ENCODE results near the gene PLA2G6. TPM values are rescaled to one million over a fixed set of nuclear protein-coding genes. Genes with fewer than 3 reads are reported as not detected.

Gene PLA2G6
- total and polyA plus RNA-seq, 2 of the 8 experiments (the other 6 are each of a cell fraction or from before 2014, with no cell fraction given): 13.2 to 21.0 TPM

DNA sequence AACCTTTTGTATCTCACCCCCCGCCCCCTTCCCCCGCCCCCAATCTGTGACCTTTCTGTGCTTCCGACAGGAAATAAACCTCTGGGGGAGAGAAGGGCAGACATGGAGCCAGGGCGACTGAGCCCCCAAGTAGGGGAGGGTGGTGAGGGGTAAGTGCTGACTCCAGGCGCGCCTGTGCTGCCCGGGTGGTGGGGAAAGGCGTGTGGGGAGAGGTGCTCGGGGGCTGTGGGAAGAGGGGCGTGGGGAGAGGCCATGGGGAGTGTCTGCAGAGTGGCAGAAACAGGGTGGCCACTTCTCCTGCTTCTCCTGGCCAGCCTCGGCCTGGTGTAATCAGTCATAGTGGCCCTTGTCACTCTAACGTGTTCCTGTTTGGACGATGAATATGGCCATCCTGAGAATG lies 105.7 kb downstream of the PLA2G6 start:
- Histone ChIP-seq H3K36me3 (ENCODE audit: control insufficient read depth in 2 of 4, insufficient read depth in 4 of 4, low read length in 3 of 4) (peaks cover 3 to 13% (median 3%) of the 10 kb centered on the region in 4 experiments; a peak in 5 of 8 replicates), H4K5ac (ENCODE audit: insufficient read length, low read depth, low read length) (no peak overlapping the region), H2BK20ac (ENCODE audit: low read length) (no peak overlapping the region), H4K91ac (replicated peaks; ENCODE audit: insufficient read length, low read length) (no peak overlapping the region), H4K8ac (ENCODE audit: extremely low read depth, insufficient read depth, low read length) (no peak overlapping the region), H3K9me3 (ENCODE audit: insufficient read depth in 2 of 2, low read depth in 1 of 2, low read length in 1 of 2) (no peaks in the 10 kb centered on the region), H3K18ac (ENCODE audit: extremely low read depth, low read length) (no peak overlapping the region), H2AFZ (ENCODE audit: low read length) (no peak overlapping the region), H3K23ac (ENCODE audit: insufficient read length) (no peak overlapping the region), H3K27ac (ENCODE audit: low read depth, low read length) (no peak overlapping the region), H3K9ac (replicated peaks in 1 of 4; ENCODE audit: extremely low read depth in 1 of 4, low read depth in 3 of 4, low read length in 3 of 4) (no peak overlapping the region), H3K27me3 (replicated peaks in 1 of 4; ENCODE audit: control insufficient read depth in 3 of 4, extremely low read depth in 1 of 4, insufficient read depth in 3 of 4, low read length in 3 of 4) (peaks cover 3 to 15% (median 13%) of the 10 kb centered on the region in 4 experiments), H3K79me1 (ENCODE audit: low read depth, low read length) (no peaks in the 10 kb centered on the region), H2AK5ac (ENCODE audit: low read depth, low read length) (no peak overlapping the region), H3K56ac (replicated peaks; ENCODE audit: insufficient read length, low read depth, low read length) (no peak overlapping the region), H2BK12ac (ENCODE audit: low read depth, low read length) (no peak overlapping the region), H3K23me2 (ENCODE audit: low read depth, low read length) (peaks cover 1% of the 10 kb centered on the region), H4K20me1 (replicated peaks in 1 of 2; ENCODE audit: control insufficient read depth in 1 of 2, insufficient read depth in 2 of 2, low read length in 2 of 2) (peaks cover 0 to 5% of the 10 kb centered on the region in 2 experiments), H2BK120ac (replicated peaks; ENCODE audit: low read depth, low read length) (no peak overlapping the region), H3K14ac (ENCODE audit: insufficient read length) (no peak overlapping the region), H2BK15ac (ENCODE audit: low read length) (no peak overlapping the region), H3K4me3 (ENCODE audit: extremely low read depth in 1 of 4, insufficient read depth in 2 of 4, low read depth in 3 of 4, low read length in 4 of 4) (no peak overlapping the region), H2BK5ac (ENCODE audit: low read depth, low read length) (no peak overlapping the region), H3K4ac (replicated peaks; ENCODE audit: insufficient read length, low read depth, low read length) (no peak overlapping the region), H3K79me2 (ENCODE audit: control insufficient read depth in 1 of 2, insufficient read depth in 2 of 2, low read length in 2 of 2) (no peaks in the 10 kb centered on the region), H3K4me2 (ENCODE audit: insufficient read depth in 1 of 2, low read depth in 2 of 2, low read length in 2 of 2) (no peak overlapping the region), H3K4me1 (replicated peaks in 1 of 4; ENCODE audit: control insufficient read depth in 3 of 4, insufficient read depth in 4 of 4, low read length in 3 of 4) (peaks cover 0 to 4% (median 1%) of the 10 kb centered on the region in 4 experiments; a peak in 2 of 7 replicates)
- DNase-seq (ENCODE audit: low read depth in 1 of 2, low spot score in 2 of 2) (no peak), FAIRE-seq (no peak)
- POLR2A ChIA-PET (ENCODE audit: partially characterized antibody): interaction anchor here (0.6 to 1.8 kb wide), 2 partner anchors 21 to 414 kb away, joined by 3 to 6 read pairs; no protein-coding TSS in a partner anchor
- WGBS, 2 experiments (ENCODE audit: extremely low coverage in 1 of 2, insufficient coverage in 1 of 2, insufficient read length in 1 of 2, insufficient replicate concordance in 2 of 2, low coverage in 1 of 2, low lambda C conversion rate in 2 of 2, missing lambda C conversion rate in 1 of 2): 86% methylated on average over 12 of the region's 13 CpGs; no CpG with 5 or more reads in 1 of the 2 experiments
- CTCF ChIA-PET (ENCODE audit: partially characterized antibody): interaction anchor here (0.8 to 12.5 kb wide), 5 partner anchors 9 to 66 kb away, joined by 3 to 264 read pairs (median 15); partner anchors contain the start of gene PICK1
- TF ChIP-seq BACH1 (IDR thresholded peaks at IDR 0.05; ENCODE audit: low read length) (no peak), FOSL1 (IDR thresholded peaks at IDR 0.05; ENCODE audit: insufficient read depth, low read depth, low read length) (no peak), PHF8 (conservative IDR thresholded peaks at IDR 0.05; ENCODE audit: low read depth, low read length) (no peak), ZNF274 (IDR thresholded peaks at IDR 0.05; ENCODE audit: borderline replicate concordance, extremely low read depth, low read length) (no peak), CREB1 (IDR thresholded peaks at IDR 0.05) (no peak), TBP (IDR thresholded peaks at IDR 0.05; ENCODE audit: low read depth, low read length) (no peak), TAF7 (optimal IDR thresholded peaks at IDR 0.05; ENCODE audit: borderline replicate concordance, low read depth, low read length) (no peak), EP300 (IDR thresholded peaks at IDR 0.05; ENCODE audit: borderline replicate concordance in 1 of 2, low read depth in 2 of 2, low read length in 2 of 2) (no peak), ASH2L (IDR thresholded peaks at IDR 0.05; ENCODE audit: low read length) (no peak), RXRA (IDR thresholded peaks at IDR 0.05; ENCODE audit: insufficient read depth, low read depth, low read length) (no peak), TEAD4 (IDR thresholded peaks at IDR 0.05; ENCODE audit: low read depth, low read length) (no peak), HDAC6 (IDR thresholded peaks at IDR 0.05; ENCODE audit: low read depth, low read length) (no peak), CEBPB (IDR thresholded peaks at IDR 0.05; ENCODE audit: low read depth, low read length) (no peak)
- TF ChIP-seq, protein P1, sequence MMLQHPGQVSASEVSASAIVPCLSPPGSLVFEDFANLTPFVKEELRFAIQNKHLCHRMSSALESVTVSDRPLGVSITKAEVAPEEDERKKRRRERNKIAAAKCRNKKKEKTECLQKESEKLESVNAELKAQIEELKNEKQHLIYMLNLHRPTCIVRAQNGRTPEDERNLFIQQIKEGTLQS (IDR thresholded peaks at IDR 0.05; ENCODE audit: insufficient read depth, low read depth, low read length): no peak
